HEK293T (cell line): Measurements from ENCODE around the gene SYNGR4.

Experiments
- CTCF ChIA-PET: fragments of 350-600 bp; formaldehyde crosslinking; extraction: SDS; loops from one replicate; lab custom pipeline; 2021; ENCODE audit warnings: antibody characterized with exemption, inconsistent platforms; lab: Yijun Ruan, JAX
- POLR2A ChIA-PET: fragments of 350-600 bp; formaldehyde crosslinking; extraction: SDS; loops from one replicate; lab custom pipeline; 2020; ENCODE audit warnings: antibody characterized with exemption, inconsistent platforms; lab: Yijun Ruan, JAX
- DNase-seq: peaks from one replicate; pipeline ENCODE4 v3.0.0; 2012; ENCODE audit warnings: mixed read lengths; ENCODE audit errors: extremely low spot score
- ARNT ChIP-seq: fragments of 450-650 bp; IDR thresholded peaks from 2 replicates; pipeline ENCODE4 v1.6.1; 2017; ENCODE audit warnings: mild to moderate bottlenecking
- BHLHE40 ChIP-seq: fragments of 450-650 bp; IDR thresholded peaks from 2 replicates; pipeline ENCODE4 v1.6.1; 2016; ENCODE audit warnings: mild to moderate bottlenecking, moderate library complexity, borderline replicate concordance
- CTBP1 ChIP-seq: fragments of 450-650 bp; IDR thresholded peaks from 2 replicates; pipeline ENCODE4 v1.6.1; 2016; ENCODE audit warnings: borderline replicate concordance
- ELF4 ChIP-seq: fragments of 450-650 bp; IDR thresholded peaks from 2 replicates; pipeline ENCODE4 v1.6.1; 2017; ENCODE audit warnings: antibody characterized with exemption
- FOXA1 ChIP-seq: fragments of 450-650 bp; IDR thresholded peaks from 2 replicates; pipeline ENCODE4 v1.6.1; 2016; ENCODE audit warnings: mild to moderate bottlenecking
- FOXM1 ChIP-seq: fragments of 450-650 bp; IDR thresholded peaks from 2 replicates; pipeline ENCODE4 v1.6.1; 2017; ENCODE audit warnings: mild to moderate bottlenecking, borderline replicate concordance
- HDGF ChIP-seq: fragments of 450-650 bp; IDR thresholded peaks from 2 replicates; pipeline ENCODE4 v1.6.1; 2017; ENCODE audit warnings: antibody characterized with exemption, borderline replicate concordance
- L3MBTL2 ChIP-seq: fragments of 450-650 bp; conservative IDR thresholded peaks from 2 replicates; pipeline ENCODE4 v1.6.1; 2016; ENCODE audit warnings: mild to moderate bottlenecking
- LEF1 ChIP-seq: fragments of 450-650 bp; IDR thresholded peaks from 2 replicates; pipeline ENCODE4 v1.6.1; 2017; ENCODE audit warnings: mild to moderate bottlenecking, borderline replicate concordance
- NFRKB ChIP-seq: fragments of 450-650 bp; IDR thresholded peaks from 2 replicates; pipeline ENCODE4 v1.6.1; 2016; ENCODE audit warnings: mild to moderate bottlenecking, moderate library complexity
- PKNOX1 ChIP-seq: fragments of 450-650 bp; IDR thresholded peaks from 2 replicates; pipeline ENCODE4 v1.6.1; 2016
- SP1 ChIP-seq: fragments of 450-650 bp; IDR thresholded peaks from 2 replicates; pipeline ENCODE4 v1.6.1; 2017
- SUZ12 ChIP-seq: fragments of 450-650 bp; IDR thresholded peaks from 2 replicates; pipeline ENCODE4 v1.6.1; 2016; ENCODE audit warnings: mild to moderate bottlenecking
- TARDBP ChIP-seq: fragments of 450-650 bp; IDR thresholded peaks from 2 replicates; pipeline ENCODE4 v1.6.1; 2016
- ZNF384 ChIP-seq: fragments of 450-650 bp; IDR thresholded peaks from 2 replicates; pipeline ENCODE4 v1.6.1; 2016

SYNGR4 gene

GRCh38 chr19:48353677-48354076, 10.5 kb upstream of the SYNGR4 start:
- CTCF ChIA-PET: interaction anchor here (0.6 to 0.7 kb wide), 2 partner anchors 21 to 45 kb away, joined by 3 read pairs; no protein-coding TSS in a partner anchor
- POLR2A ChIA-PET: interaction anchor here (3.6 kb wide), 1 partner anchor 10 kb away, joined by 25 read pairs; the partner anchor contains the start of genes SYNGR4 and TMEM143
- DNase-seq: no peak
- no peak for TF ChIP-seq SP1
- no peak for TF ChIP-seq HDGF
- no peak for TF ChIP-seq FOXA1
- TF ChIP-seq ARNT: no peak
- no peak for TF ChIP-seq BHLHE40
- no peak for TF ChIP-seq ZNF384
- no peak for TF ChIP-seq FOXM1
- TF ChIP-seq LEF1: no peak
- no peak for TF ChIP-seq NFRKB
- TF ChIP-seq SUZ12: no peak
- TF ChIP-seq TARDBP: no peak
- no peak for TF ChIP-seq ELF4
- no peak for TF ChIP-seq PKNOX1

GRCh38 chr19:48354332-48354992, 9.7 kb upstream of the SYNGR4 start:
- CTCF ChIA-PET: interaction anchor here (0.6 to 0.7 kb wide), 2 partner anchors 20 to 46 kb away, joined by 3 read pairs; no protein-coding TSS in a partner anchor
- POLR2A ChIA-PET: interaction anchor here (3.6 kb wide), 1 partner anchor 9 kb away, joined by 25 read pairs; the partner anchor contains the start of genes SYNGR4 and TMEM143
- DNase-seq: no peak

GRCh38 chr19:48355365-48355954, 8.7 kb upstream of the SYNGR4 start:
- CTCF ChIA-PET: no interaction called here
- no peak for TF ChIP-seq PKNOX1
- TF ChIP-seq FOXM1: no peak
- no peak for TF ChIP-seq CTBP1
- no peak for TF ChIP-seq BHLHE40
- TF ChIP-seq SP1: no peak
- TF ChIP-seq HDGF: no peak
- no peak for TF ChIP-seq FOXA1
- TF ChIP-seq SUZ12: no peak
- no peak for TF ChIP-seq L3MBTL2
- TF ChIP-seq ELF4: no peak
- POLR2A ChIA-PET: interaction anchor here (3.6 kb wide), 1 partner anchor 8 kb away, joined by 25 read pairs; the partner anchor contains the start of genes SYNGR4 and TMEM143
- DNase-seq: no peak

More at GRCh38 chr19:48354332-48354992, 9.7 kb upstream of the SYNGR4 start:
- TF ChIP-seq L3MBTL2: no peak

- no peak for DNase-seq
- ChIA-PET CTCF (no interaction called here), POLR2A (interaction anchor here (1.0 kb wide), 1 partner anchor 31 kb away, joined by 3 read pairs; no protein-coding TSS in a partner anchor)
- TF ChIP-seq TARDBP (no peak), CTBP1 (no peak), L3MBTL2 (no peak)
Observed at GRCh38 chr19:48359123-48359522, 5.0 kb upstream of the SYNGR4 start.

GRCh38 chr19:48361912-48362311, 2.3 kb upstream of the SYNGR4 start:
- TF ChIP-seq BHLHE40 (no peak), ARNT (no peak), ELF4 (no peak), CTBP1 (no peak), SP1 (no peak), LEF1 (no peak), PKNOX1 (no peak), FOXM1 (no peak), NFRKB (no peak), L3MBTL2 (no peak), SUZ12 (no peak), HDGF (no peak)
- POLR2A ChIA-PET: no interaction called here
- no peak for DNase-seq
- CTCF ChIA-PET: interaction anchor here (0.8 kb wide), 1 partner anchor 10 kb away, joined by 3 read pairs; no protein-coding TSS in a partner anchor

- POLR2A ChIA-PET: interaction anchor here (0.7 to 3.0 kb wide), 16 partner anchors 9 to 256 kb away, joined by 3 to 32 read pairs (median 4); partner anchors contain the start of genes GRIN2D, GRWD1, KDELR1 and RPL18
- CTCF ChIA-PET: interaction anchor here (0.8 to 1.1 kb wide), 2 partner anchors 11 to 48 kb away, joined by 3 read pairs; no protein-coding TSS in a partner anchor
Observed at GRCh38 chr19:48362716-48363499, 1.3 kb upstream of the SYNGR4 start.

More at GRCh38 chr19:48362716-48363499, 1.3 kb upstream of the SYNGR4 start:
- TF ChIP-seq L3MBTL2: peak; percentile 78
- TF ChIP-seq SUZ12: no peak; the same call in none of the 2 replicates
- DNase-seq: peak; percentile 88
